HL-60/S4 treated with retinoic acid at 250 ng/mL for 4 days and 3 days (cell line): Measurements from ENCODE around the gene METRN.
"Not testable (repeated sequence)": the region's sequence is repeated elsewhere in the genome, so short reads cannot be mapped to it uniquely, and the experiment has no call there.

Experiments used
- in situ Hi-C: fragments of 300-500 bp; cut with MboI; formaldehyde crosslinking; loops from 2 replicates; pipeline ENCODE4 v1.7.0; 2022; ENCODE audit warnings: low sequenced_read_pairs

The METRN gene

GRCh38 chr16:732332-732731 lies 17.4 kb downstream of the METRN start:
- in situ Hi-C loops = no loop called here

DNA sequence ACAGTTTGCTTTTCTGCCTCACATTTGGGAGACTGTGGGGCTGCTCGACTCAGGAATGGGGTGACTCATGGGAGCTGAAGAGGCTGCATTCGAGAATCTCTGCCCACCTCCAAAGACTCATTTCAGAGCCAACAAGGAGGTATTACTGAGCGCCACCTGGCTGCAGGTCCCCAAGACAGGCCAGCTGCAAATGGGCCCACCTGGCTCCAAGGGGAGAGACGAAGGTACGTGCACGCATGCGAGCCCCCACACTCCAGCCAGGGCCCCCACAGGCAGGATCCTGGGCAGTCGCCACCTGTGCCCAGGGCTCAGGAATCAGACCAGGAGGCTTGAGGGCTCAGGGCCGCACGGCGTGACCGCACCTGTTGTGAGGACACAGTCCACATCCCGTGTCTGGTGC lies 18.0 kb downstream of the METRN start:
- in situ Hi-C loops = no loop called here

DNA sequence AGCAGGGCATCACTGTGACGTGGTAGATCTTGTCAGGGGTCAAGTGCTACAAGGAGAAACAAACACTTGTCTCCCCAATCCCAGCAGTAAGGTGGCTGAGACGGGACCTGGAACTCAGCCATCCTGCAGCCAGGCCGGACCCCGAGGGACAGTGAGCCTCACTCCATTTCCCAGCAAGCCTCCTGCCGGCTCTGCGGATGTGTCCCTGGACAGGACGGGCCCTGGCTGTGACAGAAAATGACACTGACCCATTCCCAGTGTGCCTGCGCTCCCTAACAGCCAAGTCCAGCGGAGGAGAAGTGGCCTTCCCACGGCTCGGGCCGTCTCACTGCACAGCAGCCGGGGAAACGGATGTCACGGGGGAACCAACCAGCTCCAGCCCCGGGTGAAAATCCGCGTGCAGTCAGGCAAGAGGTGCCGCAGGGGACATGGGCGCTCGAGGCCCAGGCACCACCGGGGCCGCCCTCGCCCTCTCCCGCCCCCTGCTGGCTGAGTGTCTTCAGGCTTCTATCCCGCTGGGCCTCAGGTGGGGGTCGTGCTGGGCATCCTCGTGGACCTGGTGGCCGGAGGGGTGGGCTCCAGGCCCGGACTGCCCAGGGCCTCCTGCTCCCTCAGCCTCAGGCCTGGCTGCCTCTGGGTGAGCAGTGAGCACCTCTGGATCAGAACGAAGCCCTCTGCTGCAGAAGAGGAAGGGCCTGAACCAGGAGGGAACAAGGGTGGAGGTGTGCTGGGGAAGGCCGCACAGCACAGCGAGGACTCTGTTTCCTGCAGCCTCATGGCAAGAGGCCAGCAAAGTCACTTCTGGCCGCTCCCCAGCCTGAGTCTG lies 18.7 kb downstream of the METRN start:
- in situ Hi-C loops = no loop called here

DNA sequence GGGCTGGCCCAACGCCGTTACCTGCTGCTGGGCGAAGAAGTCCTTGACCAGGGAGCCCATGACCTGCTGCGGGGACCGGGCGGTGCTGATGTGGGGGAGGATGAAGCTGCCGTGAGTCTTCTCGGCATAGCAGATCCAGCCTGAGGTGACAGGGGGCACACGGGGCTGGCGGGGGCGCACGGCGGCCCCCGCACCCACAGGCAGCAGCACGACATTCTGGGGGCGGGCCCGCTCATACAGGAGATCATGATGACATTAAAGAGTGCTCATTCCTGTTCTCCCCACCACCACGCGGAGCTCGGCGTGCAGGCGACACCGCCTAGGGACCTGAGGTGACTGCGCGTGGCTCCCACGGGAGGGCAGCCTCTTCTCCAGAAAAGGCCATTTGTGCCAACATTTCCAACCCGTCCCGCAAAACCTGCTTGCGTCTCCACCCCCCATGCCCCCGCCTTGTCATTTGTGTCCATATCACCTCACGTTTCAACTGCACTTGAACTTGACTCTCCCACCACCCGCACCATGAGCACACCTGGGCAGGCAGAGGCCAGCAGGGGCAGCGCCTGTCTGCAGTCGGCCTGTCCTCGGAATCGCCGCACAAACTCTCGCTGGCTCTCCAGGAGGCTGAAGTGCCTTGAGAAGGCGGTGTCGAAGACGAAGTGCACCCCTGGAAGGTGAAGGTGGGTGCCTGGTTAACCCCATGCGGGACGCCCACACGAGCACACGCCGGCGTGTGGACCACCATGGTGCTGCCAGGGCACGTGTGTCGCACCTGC lies 19.5 kb downstream of the METRN start:
- in situ Hi-C loops = no loop called here

DNA sequence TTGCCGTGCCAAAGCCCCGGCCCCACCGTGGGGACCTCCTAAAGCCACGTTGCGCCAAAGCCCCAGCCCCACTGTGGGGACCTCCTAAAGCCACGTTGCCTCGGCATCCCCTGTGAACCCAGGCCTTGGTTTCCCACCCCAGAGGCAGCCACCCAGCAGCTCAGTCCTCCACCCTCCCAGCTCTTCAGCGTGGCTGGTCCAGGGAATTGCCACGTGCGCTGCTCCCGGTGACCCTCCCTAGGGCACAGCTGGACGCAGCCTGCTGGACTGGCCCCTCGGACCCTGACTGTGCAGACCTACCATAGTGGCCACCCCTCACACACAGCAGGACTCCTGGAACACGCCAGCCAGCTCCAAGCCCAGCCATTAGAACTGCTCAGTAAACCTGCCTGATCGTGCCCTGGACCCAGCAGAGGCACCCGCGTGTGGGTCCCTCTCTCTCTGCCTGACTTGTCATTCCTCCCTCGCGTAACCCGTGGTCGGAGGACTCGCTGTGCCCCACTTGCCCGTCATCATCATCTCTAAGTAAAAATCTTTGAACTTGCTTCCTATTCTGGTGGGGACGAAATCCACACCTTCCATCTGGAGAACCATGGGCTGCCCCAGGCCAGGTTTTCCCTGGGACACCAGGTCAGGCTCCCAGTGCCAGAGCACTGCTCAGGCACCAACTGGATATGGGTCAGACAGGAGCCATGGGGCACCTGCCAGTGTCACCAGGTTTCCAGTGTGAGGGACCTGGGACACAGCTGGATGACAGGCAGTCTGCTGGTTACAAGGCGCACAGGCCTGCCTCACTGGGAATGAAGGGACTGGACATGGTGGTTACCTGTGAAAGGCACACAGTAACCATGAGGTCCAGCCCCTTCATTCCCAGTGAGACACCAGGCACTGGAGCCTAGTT lies 20.3 kb downstream of the METRN start:
- in situ Hi-C loops = no loop called here

- in situ Hi-C loops = no loop called here
These were observed 21.1 kb downstream of the METRN start for GRCh38 chr16:735982-736453.

DNA sequence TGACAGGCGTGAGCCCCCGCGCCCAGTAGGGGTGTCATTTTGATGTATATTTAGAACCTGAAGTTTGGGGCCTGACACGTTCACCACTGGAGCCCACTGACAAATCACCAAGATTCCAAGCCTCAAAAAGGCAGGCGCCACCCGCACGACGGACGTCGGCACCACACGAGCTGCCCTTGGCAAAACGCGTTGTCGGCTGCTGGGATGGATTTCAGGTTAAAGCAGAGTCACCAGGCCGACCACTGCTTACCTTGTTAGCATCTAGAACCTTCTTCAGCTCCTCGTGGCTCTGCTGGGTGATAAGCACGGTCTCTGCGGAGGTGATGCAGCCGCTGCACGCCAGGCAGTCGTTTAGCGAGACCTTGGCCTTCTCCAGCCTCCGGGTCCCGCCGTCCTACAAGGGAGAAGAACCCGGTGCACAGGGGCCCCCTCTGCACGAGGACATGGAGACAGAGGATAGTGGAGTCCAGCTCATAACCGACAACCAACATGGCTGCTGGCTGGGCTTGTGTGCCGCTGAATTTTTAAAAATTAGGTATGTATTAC lies 22.1 kb downstream of the METRN start:
- in situ Hi-C loops = no loop called here

DNA sequence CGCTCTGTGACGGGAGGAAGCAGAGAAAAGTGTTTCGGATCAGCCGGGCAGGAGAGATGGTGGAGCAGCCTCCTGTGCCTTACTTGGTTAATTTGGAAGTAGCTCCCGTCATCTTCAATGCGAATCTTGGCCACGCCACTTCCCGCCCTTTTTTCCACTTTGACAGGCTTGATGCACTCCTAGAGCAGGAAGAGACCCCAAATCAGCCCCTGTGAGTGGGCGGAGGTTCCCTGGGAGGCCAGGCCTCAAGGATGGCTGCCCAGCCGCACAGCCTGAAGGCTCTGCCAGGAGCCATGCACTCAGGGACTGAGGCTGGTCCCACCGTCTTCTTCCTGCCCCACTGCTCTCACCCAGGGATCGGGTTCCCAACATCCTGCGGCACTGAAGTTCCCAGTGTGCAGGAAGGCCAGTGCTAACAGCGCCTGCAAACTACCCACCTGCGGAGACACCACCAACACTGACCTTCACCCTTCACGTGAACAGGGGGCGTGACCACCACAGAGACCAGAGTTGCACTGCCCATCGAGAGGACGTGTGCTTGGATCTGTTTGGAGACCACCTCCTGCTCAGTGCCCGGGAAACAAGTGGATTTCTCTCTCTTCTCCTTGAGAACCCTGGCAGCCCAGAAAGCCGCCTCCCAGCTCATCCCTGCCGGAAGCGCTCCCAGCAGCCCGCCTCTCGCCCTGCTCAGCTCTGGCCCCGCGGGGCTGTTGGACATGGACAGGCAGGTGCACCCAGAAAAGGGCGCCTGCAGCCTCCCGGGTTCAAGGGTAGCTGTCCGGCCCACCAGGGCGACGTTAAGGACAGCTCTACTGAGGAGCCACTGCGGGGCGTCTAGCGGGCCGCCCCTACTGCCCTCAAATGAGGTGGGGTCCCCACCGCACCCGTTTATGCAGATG lies 24.9 kb downstream of the METRN start:
- in situ Hi-C loops = no loop called here

DNA sequence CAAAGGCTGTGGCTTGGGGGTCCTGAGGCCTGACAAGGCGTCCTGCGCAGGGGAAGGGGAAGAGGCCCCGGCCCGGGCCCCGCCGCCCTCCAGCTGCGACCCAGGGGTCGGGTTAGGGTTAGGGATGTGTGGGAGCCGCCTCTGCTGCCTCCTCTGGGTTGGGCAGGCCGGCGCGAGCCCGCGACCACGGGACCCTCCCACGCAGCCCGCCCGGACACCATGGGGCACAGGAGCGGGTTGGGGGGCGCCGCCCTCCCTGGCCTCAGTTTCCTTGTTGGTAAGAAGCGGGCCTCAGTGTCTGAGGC lies 25.5 kb downstream of the METRN start:
- in situ Hi-C loops = no loop called here

DNA sequence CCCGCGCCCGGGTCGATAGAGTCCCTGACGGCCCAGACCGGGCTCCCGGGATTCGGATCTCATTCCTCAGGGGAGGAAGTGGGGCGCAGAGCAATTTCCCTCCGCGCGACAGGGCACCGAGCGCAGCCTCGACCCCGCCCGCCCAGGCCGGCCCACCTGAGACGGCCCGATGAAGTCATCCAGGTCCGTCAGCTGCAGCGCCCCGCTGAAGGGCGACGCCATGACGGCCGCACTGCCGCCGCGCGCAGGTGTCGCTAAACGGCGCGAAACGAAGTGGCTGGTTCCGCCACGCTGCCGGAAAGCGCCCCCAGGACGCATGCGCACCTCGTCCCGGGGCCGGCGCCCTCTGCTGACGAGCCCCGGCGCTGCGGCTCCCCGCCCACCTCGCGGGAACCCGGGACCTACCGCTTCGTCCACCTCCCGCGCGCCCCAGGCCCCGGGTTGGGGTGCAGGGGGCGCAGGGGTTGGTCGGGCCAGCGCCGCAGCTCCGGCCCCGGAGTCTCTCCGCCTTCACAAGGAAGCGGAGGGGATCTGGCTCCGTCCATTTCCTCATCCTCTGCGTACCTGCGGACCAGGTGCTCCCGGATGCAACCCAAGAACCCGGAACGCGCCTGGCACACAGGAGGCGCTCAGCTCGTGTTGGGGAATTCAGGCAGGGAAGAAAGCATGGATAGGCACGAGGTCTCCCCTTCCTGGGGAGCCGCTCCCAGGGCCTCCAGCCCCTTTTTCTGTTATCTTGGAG lies 26.0 kb downstream of the METRN start, which contains the start of gene CIAO3:
CIAO3 (minus strand) TSS at position 234 of the 742 bp plus-strand sequence; CDS start at position 222, 12 bp downstream.
- in situ Hi-C loops = no loop called here

GRCh38 chr16:741986-742629 lies 27.2 kb downstream of the METRN start:
- in situ Hi-C loops = no loop called here

- in situ Hi-C loops = not testable (repeated sequence)
These were observed 28.0 kb downstream of the METRN start for GRCh38 chr16:742894-743293.

DNA sequence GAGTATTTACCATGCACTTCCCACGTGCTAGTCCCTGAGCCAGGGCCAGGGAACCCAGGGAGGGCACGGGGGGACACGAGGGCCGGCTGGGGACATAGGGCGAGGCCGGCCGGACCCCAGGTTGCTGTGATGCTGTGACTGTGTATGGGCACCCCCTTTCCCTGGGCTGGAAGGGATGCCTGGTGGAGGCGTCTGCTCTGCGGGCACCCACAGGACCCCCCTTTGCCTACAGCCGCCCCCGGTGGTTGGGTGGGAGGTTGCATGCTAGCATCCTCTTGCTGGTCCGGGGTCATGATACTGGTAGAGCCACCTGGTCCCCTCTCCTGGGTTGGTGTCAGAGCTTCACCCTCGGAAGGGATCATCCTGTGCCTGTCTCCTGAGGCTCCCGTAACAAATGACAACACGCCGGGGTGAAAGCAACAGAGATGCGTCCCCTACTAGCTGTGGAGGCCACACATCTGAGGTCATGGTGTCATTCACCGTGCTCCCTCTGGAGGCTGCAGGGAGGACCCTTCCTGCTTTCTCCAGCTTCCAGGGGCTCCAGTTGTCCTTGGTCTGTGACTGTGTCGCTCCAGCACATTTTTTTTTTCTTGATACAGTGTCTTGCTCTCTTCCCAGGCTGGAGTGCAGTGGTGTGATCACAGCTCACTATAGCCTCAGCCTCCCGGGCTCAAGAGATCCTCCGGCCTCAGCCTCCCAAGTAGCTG lies 29.0 kb downstream of the METRN start:
- in situ Hi-C loops = no loop called here

GRCh38 chr16:745739-746138 lies 30.8 kb downstream of the METRN start:
- in situ Hi-C loops = no loop called here

DNA sequence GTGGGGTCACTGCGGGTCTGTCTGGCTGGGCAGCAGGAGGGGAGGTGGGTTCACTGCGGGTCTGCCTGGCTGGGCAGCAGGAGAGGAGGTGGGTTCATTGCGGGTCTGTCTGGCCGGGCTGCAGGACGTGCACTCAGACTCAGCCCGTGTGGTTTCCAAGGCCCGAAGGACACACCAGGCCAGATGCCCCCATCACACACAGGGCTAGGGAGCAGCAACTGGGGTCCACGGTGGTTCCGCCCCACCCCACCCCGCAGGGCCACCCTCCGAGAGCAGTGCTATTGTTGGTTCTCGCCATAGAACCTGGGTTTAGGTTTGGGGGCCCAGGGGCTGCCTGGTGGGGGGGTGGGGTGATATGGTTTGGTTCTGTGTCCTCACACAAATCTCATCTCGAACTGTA lies 31.7 kb downstream of the METRN start:
- in situ Hi-C loops = no loop called here

- in situ Hi-C loops = no loop called here
These were observed 33.2 kb downstream of the METRN start for GRCh38 chr16:747978-748746.

- in situ Hi-C loops = no loop called here
These were observed 34.1 kb downstream of the METRN start for GRCh38 chr16:749010-749409.
